K562 (cell line): ENCODE measurements around the gene MLLT6. TPM values are rescaled to one million over a fixed set of nuclear protein-coding genes. Genes with fewer than 3 reads are reported as not detected.

Experiments used
- C11orf30 ChIP-seq: fragments of 450-650 bp; IDR thresholded peaks from 2 replicates; pipeline ENCODE4 v1.6.1; 2016; ENCODE audit warnings: low read depth, mild to moderate bottlenecking
- CREM ChIP-seq: IDR thresholded peaks from 2 replicates; pipeline ENCODE4 v1.6.1; 2014; ENCODE audit warnings: antibody characterized with exemption, low read depth
- NKRF ChIP-seq: fragments of 450-650 bp; IDR thresholded peaks from 2 replicates; pipeline ENCODE4 v1.6.1; 2016; ENCODE audit warnings: borderline replicate concordance
- PHF21A ChIP-seq: fragments of 450-650 bp; IDR thresholded peaks from 2 replicates; pipeline ENCODE4 v1.6.1; 2017; ENCODE audit warnings: low read depth, borderline replicate concordance
- POLR2G ChIP-seq: fragments of 200-400 bp; formaldehyde crosslinking; IDR thresholded peaks from 2 replicates; pipeline ENCODE4 v1.6.1; 2017; ENCODE audit warnings: low read depth, mild to moderate bottlenecking, antibody characterized with exemption, low read length, moderate library complexity
- RBM14 ChIP-seq: fragments of 200-400 bp; formaldehyde crosslinking; IDR thresholded peaks from 2 replicates; pipeline ENCODE4 v1.6.1; 2018; ENCODE audit warnings: low read depth, mild to moderate bottlenecking, low read length, moderate library complexity, borderline replicate concordance; ENCODE audit not compliant: insufficient read depth
- RFX5 ChIP-seq: IDR thresholded peaks from 2 replicates; pipeline ENCODE4 v1.6.1; 2011; ENCODE audit warnings: low read depth, mild to moderate bottlenecking, improper control_type of control experiment, low read length
- SMARCB1 ChIP-seq: IDR thresholded peaks from 2 replicates; pipeline ENCODE4 v1.6.1; 2011; ENCODE audit warnings: improper control_type of control experiment, low read depth; ENCODE audit not compliant: insufficient read length
- SRF ChIP-seq, 2 experiments: fragments of 250-450, 450-650 bp in 1 of 2; sonication (Bioruptor Pico) in 1 of 2; sonication (generic) in 1 of 2; formaldehyde crosslinking; IDR thresholded peaks; 2 replicates each; pipeline versions ENCODE4 v1.5.0 to v1.5.1; 2020 to 2022; ENCODE audit warnings: mild to moderate bottlenecking in 1 of 2, missing genetic modification reagents in 1 of 2
- ZNF280A ChIP-seq: fragments of 450-650 bp; IDR thresholded peaks from 2 replicates; pipeline ENCODE4 v1.6.1; 2018; ENCODE audit warnings: mild to moderate bottlenecking, low read depth; ENCODE audit not compliant: partially characterized antibody
- polyA plus RNA-seq, 8 experiments: library from polyadenylated mRNA; depleted of rRNA in 4 of 8; stranded (reverse) in 5 of 8; unstranded in 3 of 8; fragments of >200 nt; fragmentation: Nextera tagmentation in 2 of 8; fragmentation: Illumina TruSeq in 1 of 8; extraction: Ambion mirVana in 2 of 8; extraction: Trizol in 1 of 8; gene quantifications; 2 replicates each; pipeline versions ENCODE4 v1.2.1 to v1.2.3, GENCODE V29; 2011 to 2014; ENCODE audit warnings: inconsistent platforms in 1 of 8, missing spikeins in 1 of 8
- total RNA-seq, 7 experiments: library from RNA; depleted of rRNA in 6 of 7; stranded (reverse); fragments of >200 nt in 6 of 7; fragmentation: Illumina TruSeq in 2 of 7; extraction: Trizol in 2 of 7; gene quantifications; 2 replicates each; pipeline versions ENCODE4 v1.2.1 to v1.2.3, GENCODE V29; 2011 to 2021; ENCODE audit warnings: low replicate concordance in 1 of 7
- TF ChIP-seq, protein P1 (sequence below), 3 experiments: fragments of 200-800 bp in 1 of 3; sonication (Bioruptor generic) in 1 of 3; sonication (generic) in 1 of 3; formaldehyde crosslinking in 1 of 3; IDR thresholded peaks; 2 replicates each; pipeline versions ENCODE4 v1.6.1 to v1.8.0; 2016 to 2022; ENCODE audit warnings: mild to moderate bottlenecking in 2 of 3, missing compliant biosample characterization in 2 of 3, missing genetic modification characterization in 2 of 3, missing genetic modification reagents in 1 of 3
- TF ChIP-seq, protein P2 (sequence below): fragments of 250-450 bp; sonication (Bioruptor Pico); IDR thresholded peaks from 2 replicates; pipeline ENCODE4 v1.5.0; 2021; ENCODE audit warnings: mild to moderate bottlenecking, moderate library complexity

The MLLT6 gene
- total and polyA plus RNA-seq, 9 of the 15 experiments (the other 6 are each of a cell fraction or from before 2014, with no cell fraction given): 3.1 to 71.7 (median 30.0) TPM

DNA sequence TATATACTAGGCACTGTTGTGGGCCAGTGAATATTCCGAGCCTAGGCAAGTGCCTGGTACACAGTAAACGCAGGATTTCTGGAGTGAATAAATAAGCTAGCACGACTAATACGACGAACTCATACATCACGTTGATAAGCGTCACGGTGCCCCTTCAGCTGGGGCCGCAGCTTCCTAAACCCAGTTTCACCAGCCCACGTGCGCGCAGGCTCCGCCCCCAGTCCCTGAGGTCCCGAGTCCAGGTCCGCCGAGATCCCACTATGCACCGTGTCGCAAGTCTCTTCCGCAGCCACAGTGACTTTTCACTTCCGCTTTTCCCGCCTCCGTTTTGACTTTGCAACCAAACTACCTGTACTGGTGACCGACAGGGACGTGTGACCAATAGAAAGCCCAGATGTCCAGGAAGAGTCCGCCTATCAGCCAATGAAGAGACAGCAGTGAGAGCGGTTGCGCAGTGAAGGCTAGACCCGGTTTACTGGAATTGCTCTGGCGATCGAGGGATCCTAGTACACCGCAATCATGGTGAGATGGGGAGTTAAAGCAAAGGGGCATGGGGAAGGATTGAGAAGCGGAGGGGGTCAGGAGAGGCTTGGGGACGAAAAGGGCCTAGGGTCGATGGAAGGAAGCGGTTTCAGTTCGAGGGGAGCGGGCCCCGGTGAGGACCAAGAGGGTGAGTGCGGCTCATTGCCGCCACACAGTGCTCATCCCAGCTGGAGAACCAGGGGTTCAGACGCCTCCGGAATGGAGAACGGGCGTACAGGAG lies 47.4 kb downstream of the MLLT6 start, which contains the start of gene PSMB3 (continued):
- TF ChIP-seq POLR2G (peak; percentile 66), CREM (peak; percentile 86), RFX5 (no peak), SMARCB1 (no peak), PHF21A (no peak), C11orf30 (peak; percentile 93), NKRF (peak; percentile 95), ZNF280A (no peak), RBM14 (no peak), SRF (CRISPR knock-in tag; IDR thresholded peaks at IDR 0.05) (no peak)
- TF ChIP-seq, protein P1, sequence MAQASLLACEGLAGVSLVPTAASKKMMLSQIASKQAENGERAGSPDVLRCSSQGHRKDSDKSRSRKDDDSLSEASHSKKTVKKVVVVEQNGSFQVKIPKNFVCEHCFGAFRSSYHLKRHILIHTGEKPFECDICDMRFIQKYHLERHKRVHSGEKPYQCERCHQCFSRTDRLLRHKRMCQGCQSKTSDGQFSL (CRISPR knock-in tag; IDR thresholded peaks at IDR 0.05): no peak
- TF ChIP-seq, protein P1 (tag; IDR thresholded peaks at IDR 0.05): no peak
- TF ChIP-seq, protein P2, sequence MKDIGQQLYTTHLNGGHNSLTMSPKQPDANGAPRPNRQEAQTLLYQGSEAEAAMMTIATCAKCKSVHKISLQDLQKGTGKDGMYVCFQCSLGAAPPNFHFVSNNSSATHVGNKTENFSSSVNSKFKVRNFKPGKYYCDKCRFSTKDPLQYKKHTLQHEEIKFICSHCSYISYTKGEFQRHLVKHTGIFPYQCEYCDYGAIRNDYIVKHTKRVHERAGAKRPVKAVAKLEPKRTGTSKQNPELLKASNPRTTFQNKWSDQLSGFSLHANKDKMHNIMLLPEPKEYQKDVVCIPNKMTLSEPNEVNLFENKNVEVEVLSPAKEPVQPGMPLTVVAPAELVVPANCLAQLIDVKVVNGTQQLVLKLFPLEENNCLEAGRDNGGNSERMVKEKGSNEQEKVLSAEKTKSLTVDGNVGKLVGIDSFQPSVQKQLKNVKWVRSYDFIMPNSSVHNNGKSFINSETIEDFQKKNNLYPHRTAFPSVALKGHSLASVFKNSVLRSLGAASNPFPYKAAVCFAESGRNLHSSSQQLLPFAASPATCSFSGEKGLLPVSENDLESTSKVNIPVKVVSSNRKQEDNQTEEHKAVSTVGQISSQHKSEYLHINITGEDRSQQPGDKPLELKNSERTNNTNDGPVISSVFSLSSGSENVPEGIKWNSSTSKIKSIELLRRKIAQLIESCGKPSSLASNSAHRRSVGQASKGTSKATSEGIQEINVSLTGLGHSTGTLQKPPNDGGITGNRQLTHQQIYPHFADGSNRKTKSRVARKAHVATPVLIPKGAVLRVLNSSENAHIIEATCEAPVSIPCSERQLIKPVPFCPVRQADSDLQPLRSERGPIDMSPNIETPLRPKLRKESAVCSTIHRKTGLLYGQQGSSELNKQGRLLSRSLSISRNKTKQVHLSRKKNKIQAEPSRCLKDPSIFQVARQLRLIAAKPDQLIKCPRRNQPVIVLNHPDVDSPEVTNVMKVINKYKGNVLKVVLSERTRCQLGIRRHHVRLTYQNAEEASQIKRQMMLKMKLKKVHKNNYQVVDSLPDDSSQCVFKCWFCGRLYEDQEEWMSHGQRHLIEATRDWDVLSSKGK (CRISPR knock-in tag): no peak
